ENCODE measurements around the gene PAX8.

PAX8 gene

GRCh38 chr2:113238871-113239839 lies 39.6 kb downstream of the PAX8 start:
- ATAC-seq: no peak
- TF ChIP-seq CSRNP3 (CRISPR knock-in tag; IDR thresholded peaks at IDR 0.05): no peak
- TF ChIP-seq ZFP3 (CRISPR knock-in tag; IDR thresholded peaks at IDR 0.05): no peak
- TF ChIP-seq OSR1 (CRISPR knock-in tag; IDR thresholded peaks at IDR 0.05): no peak
- no peak for TF ChIP-seq ZNF70 (CRISPR knock-in tag; IDR thresholded peaks at IDR 0.05)
- no peak for TF ChIP-seq TSHZ2 (CRISPR knock-in tag; IDR thresholded peaks at IDR 0.05)
- no peak for TF ChIP-seq PATZ1 (CRISPR knock-in tag; IDR thresholded peaks at IDR 0.05; ENCODE audit: borderline replicate concordance)
- no peak for TF ChIP-seq TOX (CRISPR knock-in tag; IDR thresholded peaks at IDR 0.05; ENCODE audit: borderline replicate concordance)
- TF ChIP-seq GLIS3 (CRISPR knock-in tag; IDR thresholded peaks at IDR 0.05): no peak
- no peak for TF ChIP-seq POU6F1 (CRISPR knock-in tag; IDR thresholded peaks at IDR 0.05; ENCODE audit: borderline replicate concordance, low read depth)
- no peak for TF ChIP-seq ESRRG (CRISPR knock-in tag; IDR thresholded peaks at IDR 0.05)
- TF ChIP-seq CREB5 (CRISPR knock-in tag; IDR thresholded peaks at IDR 0.05; ENCODE audit: low read depth): no peak
- no peak for TF ChIP-seq RARB (CRISPR knock-in tag; IDR thresholded peaks at IDR 0.05)
- no peak for TF ChIP-seq ZNF8 (CRISPR knock-in tag; IDR thresholded peaks at IDR 0.05)
- no peak for TF ChIP-seq CSDC2 (CRISPR knock-in tag; IDR thresholded peaks at IDR 0.05)

- TF ChIP-seq SNAI2 (CRISPR knock-in tag; IDR thresholded peaks at IDR 0.05): no peak
- no peak for TF ChIP-seq BACH2 (CRISPR knock-in tag; IDR thresholded peaks at IDR 0.05; ENCODE audit: borderline replicate concordance)
- no peak for TF ChIP-seq TOX (CRISPR knock-in tag; IDR thresholded peaks at IDR 0.05; ENCODE audit: borderline replicate concordance)
- no peak for TF ChIP-seq ZNF565 (CRISPR knock-in tag; conservative IDR thresholded peaks at IDR 0.05; ENCODE audit: low read depth)
- no peak for TF ChIP-seq CSRNP3 (CRISPR knock-in tag; IDR thresholded peaks at IDR 0.05)
- no peak for TF ChIP-seq ISL1 (CRISPR knock-in tag; IDR thresholded peaks at IDR 0.05)
- no peak for TF ChIP-seq OSR1 (CRISPR knock-in tag; IDR thresholded peaks at IDR 0.05)
- no peak for TF ChIP-seq RARB (CRISPR knock-in tag; IDR thresholded peaks at IDR 0.05)
- no peak for TF ChIP-seq ESRRG (CRISPR knock-in tag; IDR thresholded peaks at IDR 0.05)
- TF ChIP-seq ZNF70 (CRISPR knock-in tag; IDR thresholded peaks at IDR 0.05): no peak
- no peak for TF ChIP-seq GLIS3 (CRISPR knock-in tag; IDR thresholded peaks at IDR 0.05)
- no peak for TF ChIP-seq PATZ1 (CRISPR knock-in tag; IDR thresholded peaks at IDR 0.05; ENCODE audit: borderline replicate concordance)
- TF ChIP-seq PPARA (CRISPR knock-in tag; IDR thresholded peaks at IDR 0.05; ENCODE audit: borderline replicate concordance): no peak
- no peak for TF ChIP-seq POU6F1 (CRISPR knock-in tag; IDR thresholded peaks at IDR 0.05; ENCODE audit: borderline replicate concordance, low read depth)
- no peak for TF ChIP-seq ARNTL (CRISPR knock-in tag; IDR thresholded peaks at IDR 0.05; ENCODE audit: borderline replicate concordance, low read depth)
- no peak for ATAC-seq
Observed at GRCh38 chr2:113237604-113238160, 41.0 kb downstream of the PAX8 start.
